ENCODE measurements around the gene CALR3.

The CALR3 gene

DNA sequence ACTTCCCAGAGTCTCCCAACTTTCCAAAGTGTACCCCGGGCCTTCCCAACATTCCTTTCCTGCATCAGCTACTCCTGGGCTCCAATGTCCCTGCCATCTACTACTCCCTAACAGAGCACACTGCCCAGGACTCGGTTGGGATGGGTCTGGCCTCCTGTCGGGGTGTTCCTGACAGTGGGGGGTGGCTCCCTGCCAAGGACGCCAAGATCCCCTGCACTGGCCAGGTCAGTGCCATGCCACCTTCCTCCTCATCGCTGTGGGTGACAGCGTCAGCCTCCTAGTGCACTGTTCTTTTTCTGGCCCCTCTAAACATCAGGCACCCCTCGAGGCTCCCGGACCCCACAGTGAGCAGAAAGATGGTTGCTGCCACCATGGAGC is 38.0 kb downstream of the CALR3 start:
- no peak for DNase-seq (ENCODE audit: low spot score)
- in situ Hi-C loops (cut with MboI; ENCODE audit: low pct_unique_long_range_greater_than_20kb, low sequenced_read_pairs, unreplicated experiment), result no loop called here
- TF ChIP-seq, protein P1, sequence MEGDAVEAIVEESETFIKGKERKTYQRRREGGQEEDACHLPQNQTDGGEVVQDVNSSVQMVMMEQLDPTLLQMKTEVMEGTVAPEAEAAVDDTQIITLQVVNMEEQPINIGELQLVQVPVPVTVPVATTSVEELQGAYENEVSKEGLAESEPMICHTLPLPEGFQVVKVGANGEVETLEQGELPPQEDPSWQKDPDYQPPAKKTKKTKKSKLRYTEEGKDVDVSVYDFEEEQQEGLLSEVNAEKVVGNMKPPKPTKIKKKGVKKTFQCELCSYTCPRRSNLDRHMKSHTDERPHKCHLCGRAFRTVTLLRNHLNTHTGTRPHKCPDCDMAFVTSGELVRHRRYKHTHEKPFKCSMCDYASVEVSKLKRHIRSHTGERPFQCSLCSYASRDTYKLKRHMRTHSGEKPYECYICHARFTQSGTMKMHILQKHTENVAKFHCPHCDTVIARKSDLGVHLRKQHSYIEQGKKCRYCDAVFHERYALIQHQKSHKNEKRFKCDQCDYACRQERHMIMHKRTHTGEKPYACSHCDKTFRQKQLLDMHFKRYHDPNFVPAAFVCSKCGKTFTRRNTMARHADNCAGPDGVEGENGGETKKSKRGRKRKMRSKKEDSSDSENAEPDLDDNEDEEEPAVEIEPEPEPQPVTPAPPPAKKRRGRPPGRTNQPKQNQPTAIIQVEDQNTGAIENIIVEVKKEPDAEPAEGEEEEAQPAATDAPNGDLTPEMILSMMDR (IDR thresholded peaks at IDR 0.05; ENCODE audit: extremely low read depth, insufficient read depth, missing control alignments), result no peak

DNA sequence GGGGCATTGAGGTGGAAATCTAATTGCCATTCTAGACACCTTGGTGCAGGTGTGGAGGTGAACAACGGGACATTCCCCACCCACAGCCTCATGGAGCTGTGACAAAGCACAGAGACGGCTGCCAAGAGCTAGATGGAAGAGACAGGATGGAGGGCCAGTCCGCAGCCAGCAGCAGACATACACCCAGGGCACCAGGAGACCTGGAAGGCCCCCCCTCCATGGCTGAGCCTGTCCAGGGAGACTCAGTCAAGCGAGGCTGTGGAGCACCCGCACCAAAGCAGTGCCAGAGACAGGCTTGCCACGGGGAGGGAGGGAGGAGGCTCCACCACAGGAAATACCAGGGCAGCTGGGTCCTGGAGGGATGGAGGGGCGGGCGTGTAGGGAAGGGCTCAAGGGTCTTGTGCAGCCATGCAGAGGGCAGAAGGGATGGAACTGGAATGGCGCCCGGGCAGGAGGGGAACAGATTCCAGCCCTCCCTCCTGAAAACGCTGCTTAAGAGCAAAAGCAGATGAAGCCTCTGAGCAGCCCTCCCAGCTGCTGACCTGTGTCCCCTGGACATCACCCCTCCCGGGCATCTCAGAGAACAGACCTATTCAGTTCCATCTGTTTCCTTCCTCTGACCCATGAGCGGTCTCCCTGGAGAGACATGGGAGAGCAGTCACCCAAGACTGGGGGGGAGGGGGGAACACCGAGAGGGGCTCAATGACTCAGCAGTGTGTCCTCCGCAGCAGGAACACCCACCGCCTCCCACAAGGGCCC is 38.6 kb downstream of the CALR3 start:
- in situ Hi-C loops (cut with MboI; ENCODE audit: low pct_unique_long_range_greater_than_20kb, low sequenced_read_pairs, unreplicated experiment), result no loop called here
- TF ChIP-seq, protein P1 (IDR thresholded peaks at IDR 0.05; ENCODE audit: extremely low read depth, insufficient read depth, missing control alignments), result no peak
- DNase-seq (ENCODE audit: low spot score), result no peak

DNA sequence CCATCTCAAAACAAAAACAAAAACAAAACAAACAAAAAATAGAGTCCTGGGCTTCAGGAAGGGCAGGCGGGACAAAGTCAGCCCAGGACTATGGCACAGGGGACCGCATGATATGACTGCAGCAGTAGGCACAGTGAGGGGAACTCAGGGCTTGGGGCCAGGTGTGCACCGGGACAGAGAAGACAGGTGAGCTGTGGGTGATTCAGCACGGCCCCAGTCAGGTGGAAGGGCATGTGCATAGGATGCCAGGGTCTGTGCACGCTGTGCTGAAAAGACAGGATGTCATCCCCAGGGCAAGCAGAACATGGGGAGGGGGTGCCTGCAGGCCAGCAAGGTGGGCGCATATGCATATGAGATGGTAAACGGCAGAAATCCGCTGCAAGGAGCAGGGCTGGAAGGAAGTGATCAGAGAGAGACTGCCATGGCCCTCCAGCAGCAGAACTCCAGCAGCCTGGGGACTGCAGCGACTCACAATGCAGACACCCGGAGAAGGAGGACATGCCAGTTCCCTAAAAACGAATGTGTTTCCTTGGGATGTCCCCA is 39.2 kb downstream of the CALR3 start:
- in situ Hi-C loops (cut with MboI; ENCODE audit: low pct_unique_long_range_greater_than_20kb, low sequenced_read_pairs, unreplicated experiment), result no loop called here
- no peak for DNase-seq (ENCODE audit: low spot score)

DNA sequence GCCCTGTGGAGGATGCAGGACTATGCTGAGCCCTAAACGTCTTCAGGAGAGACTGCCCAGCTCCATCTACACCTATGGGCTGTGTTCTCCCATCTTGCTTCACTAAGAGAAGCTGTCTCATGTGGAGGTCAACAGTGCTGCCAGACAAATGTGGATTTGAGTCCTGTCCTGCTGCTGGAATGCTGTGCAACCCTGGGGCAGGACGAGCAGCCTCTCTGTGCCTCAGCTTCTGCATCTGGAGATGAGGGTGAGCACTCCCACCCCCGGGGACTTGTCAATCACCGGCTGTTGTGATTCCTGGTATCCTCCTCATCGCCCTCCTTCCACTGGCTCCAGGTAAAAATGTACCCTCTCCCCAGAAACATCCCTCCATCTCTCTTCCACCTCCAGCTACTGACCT is 40.5 kb downstream of the CALR3 start:
- TF ChIP-seq, protein P1 (IDR thresholded peaks at IDR 0.05; ENCODE audit: extremely low read depth, insufficient read depth, missing control alignments), result no peak
- DNase-seq (ENCODE audit: low spot score), result no peak
- in situ Hi-C loops (cut with MboI; ENCODE audit: low pct_unique_long_range_greater_than_20kb, low sequenced_read_pairs, unreplicated experiment), result no loop called here

More for the DNA sequence above, 39.2 kb downstream of the CALR3 start:
- TF ChIP-seq, protein P1 (IDR thresholded peaks at IDR 0.05; ENCODE audit: extremely low read depth, insufficient read depth, missing control alignments), result no peak

DNA sequence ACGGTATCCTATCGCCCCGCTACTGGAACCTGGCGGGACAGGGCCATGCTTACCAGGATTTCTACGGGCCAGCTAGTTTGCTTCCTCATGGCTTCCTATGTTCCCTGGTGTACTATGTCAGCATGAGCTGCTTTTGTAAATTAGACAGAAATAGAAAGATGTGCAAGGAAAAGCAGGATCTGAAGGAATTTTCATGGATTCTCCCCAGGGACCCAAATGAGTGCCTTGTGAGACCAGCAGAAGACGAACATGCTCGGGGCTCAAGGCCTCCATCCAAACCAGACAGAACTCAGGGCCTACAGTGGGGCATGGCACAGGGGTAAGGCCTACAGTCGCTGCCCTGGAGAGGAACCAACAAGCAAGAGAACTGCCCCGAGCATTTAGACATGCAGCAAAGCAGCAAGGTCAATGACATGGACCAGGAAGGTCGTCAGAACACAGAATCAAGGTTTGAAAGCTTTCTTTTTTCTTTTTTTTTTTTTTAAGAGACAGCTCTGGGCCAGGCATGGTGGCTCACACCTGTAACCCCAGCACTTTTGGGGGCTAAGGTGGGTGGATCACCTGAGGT is 41.5 kb downstream of the CALR3 start:
- DNase-seq (ENCODE audit: low spot score), result no peak
- TF ChIP-seq, protein P1 (IDR thresholded peaks at IDR 0.05; ENCODE audit: extremely low read depth, insufficient read depth, missing control alignments), result no peak
- in situ Hi-C loops (cut with MboI; ENCODE audit: low pct_unique_long_range_greater_than_20kb, low sequenced_read_pairs, unreplicated experiment), result no loop called here

DNA sequence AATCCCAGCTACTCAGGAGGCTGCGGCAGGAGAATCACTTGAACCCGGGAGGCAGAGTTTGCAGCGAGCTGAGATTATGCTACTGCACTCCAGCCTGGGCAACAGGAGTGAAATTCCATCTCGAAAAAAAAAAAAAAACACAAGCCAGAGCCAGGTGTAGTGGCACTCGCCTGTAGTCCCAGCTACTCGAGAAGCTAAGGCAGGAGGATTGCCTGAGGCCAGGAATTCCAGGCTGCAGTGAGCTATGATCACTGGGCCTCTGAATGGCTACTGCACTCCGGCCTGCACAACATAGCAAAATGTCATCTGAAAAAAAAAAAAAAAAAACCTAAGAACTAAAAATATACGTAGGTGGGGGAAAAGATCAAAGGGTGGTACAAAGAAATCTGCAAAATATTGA is 43.6 kb downstream of the CALR3 start:
- in situ Hi-C loops (cut with MboI; ENCODE audit: low pct_unique_long_range_greater_than_20kb, low sequenced_read_pairs, unreplicated experiment), result no loop called here
- TF ChIP-seq, protein P1 (IDR thresholded peaks at IDR 0.05; ENCODE audit: extremely low read depth, insufficient read depth, missing control alignments), result no peak
- DNase-seq (ENCODE audit: low spot score), result no peak

Data from GM13977 (cell line).